Measurements from ENCODE around the gene NXNL1. TPM values are rescaled to one million over a fixed set of nuclear protein-coding genes. Genes with fewer than 3 reads are reported as not detected.

The NXNL1 gene
- total and polyA plus RNA-seq, 10 donors, result not detected

- intact Hi-C loops (cut with DNase I; ENCODE audit: low total_unique reads), result no loop called here
- Histone ChIP-seq H3K27me3 (replicated peaks in 1 of 7) (peaks cover 0 to under 1% (median 0%) of the 10 kb centered on the region in 7 donors), H3K9me3 (no peaks in the 10 kb centered on the region), H3K36me3 (no peaks in the 10 kb centered on the region), H3K4me1 (peaks cover 11 to 70% (median 39%) of the 10 kb centered on the region in 6 donors), H3K4me3 (peak within 1 kb of the TSS; percentile 58 to 89 (median 74)), H3K27ac (peak within 1 kb of the TSS; percentile 48 to 89 (median 84))
- WGBS, 5 donors, result 0 to 1% (median 1%) methylated on average over 20 to 67 of the region's 67 CpGs
- peak; percentile 97 for DNase-seq
- no peak for TF ChIP-seq POLR2A (IDR thresholded peaks at IDR 0.05)
- peak; percentile 49 to 82 (median 68) for TF ChIP-seq POLR2AphosphoS5 (IDR thresholded peaks at IDR 0.05)
- TF ChIP-seq CTCF (IDR thresholded peaks at IDR 0.05 in 8 of 11, conservative IDR thresholded peaks at IDR 0.05 in 3 of 11), result no peak
Observed at GRCh38 chr19:17470068-17470841, 9.5 kb upstream of the NXNL1 start, which contains the start of gene SLC27A1. SLC27A1 (plus strand) TSS chr19:17470524; CDS start chr19:17470541, 17 bp downstream.

GRCh38 chr19:17469481-17470067 lies 8.8 kb upstream of the NXNL1 start:
- Histone ChIP-seq H3K27ac (peak overlapping the region; percentile 48 to 89 (median 84)), H3K36me3 (no peaks in the 10 kb centered on the region), H3K27me3 (replicated peaks in 1 of 7) (peaks cover 0 to 6% (median 0%) of the 10 kb centered on the region in 7 donors), H3K4me3 (peak overlapping the region; percentile 58 to 89 (median 74)), H3K4me1 (peaks cover 11 to 63% (median 37%) of the 10 kb centered on the region in 6 donors), H3K9me3 (no peaks in the 10 kb centered on the region)
- TF ChIP-seq POLR2AphosphoS5 (IDR thresholded peaks at IDR 0.05) (peak in 2 of 3 donors; percentile 48 to 72), POLR2A (IDR thresholded peaks at IDR 0.05) (no peak), CTCF (IDR thresholded peaks at IDR 0.05 in 8 of 11, conservative IDR thresholded peaks at IDR 0.05 in 3 of 11) (no peak)
- WGBS, 5 donors, result 0 to 2% (median 1%) methylated on average over 21 to 31 of the region's 31 CpGs
- DNase-seq, result peak; percentile 97
- intact Hi-C loops (cut with DNase I; ENCODE audit: low total_unique reads), result loop anchor here (5.0 kb wide), 1 partner anchor 72 kb away; no protein-coding TSS in a partner anchor

- no peaks in the 10 kb centered on the region for H3K36me3 ChIP-seq
- H3K9me3 ChIP-seq, result no peaks in the 10 kb centered on the region
- H3K4me1 ChIP-seq, result peaks cover 11 to 62% (median 37%) of the 10 kb centered on the region in 6 donors
- no peak for DNase-seq
- no peak for TF ChIP-seq POLR2AphosphoS5 (IDR thresholded peaks at IDR 0.05)
- TF ChIP-seq POLR2A (IDR thresholded peaks at IDR 0.05), result no peak
- TF ChIP-seq CTCF (IDR thresholded peaks at IDR 0.05 in 8 of 11, conservative IDR thresholded peaks at IDR 0.05 in 3 of 11), result no peak
- intact Hi-C loops (cut with DNase I; ENCODE audit: low total_unique reads), result loop anchor here (5.0 kb wide), 1 partner anchor 72 kb away; no protein-coding TSS in a partner anchor
- peak overlapping the region; percentile 48 to 89 (median 84) for H3K27ac ChIP-seq
- 5 to 16% (median 6%) methylated on average over 19 of the region's 19 CpGs for WGBS, 5 donors
- H3K27me3 ChIP-seq (replicated peaks in 1 of 7), result peaks cover 0 to 6% (median 0%) of the 10 kb centered on the region in 7 donors
- peak overlapping the region; percentile 58 to 89 (median 74) for H3K4me3 ChIP-seq
Observed at GRCh38 chr19:17469092-17469480, 8.4 kb upstream of the NXNL1 start.

Measured in spleen (tissue), 11 donors.